ENCODE measurements around the gene AJAP1. TPM values are rescaled to one million over a fixed set of nuclear protein-coding genes. Genes with fewer than 3 reads are reported as not detected.

The AJAP1 gene
- total and polyA plus RNA-seq, 2 experiments from 2014 or later: 0.13 to 0.64 TPM

GRCh38 chr1:4755864-4756504, 101.6 kb downstream of the AJAP1 start:
- no peaks in the 10 kb centered on the region for H3K36me3 ChIP-seq (replicated peaks; ENCODE audit: insufficient read depth, low read depth)
- no peaks in the 10 kb centered on the region for H4K20me1 ChIP-seq (ENCODE audit: insufficient read depth, poor library complexity, severe bottlenecking)
- H3K79me2 ChIP-seq: no peaks in the 10 kb centered on the region
- no peaks in the 10 kb centered on the region for H3K27me3 ChIP-seq
- no peak overlapping the region for H3K27ac ChIP-seq
- H3K9me2 ChIP-seq (replicated peaks; ENCODE audit: insufficient read depth): no peaks in the 10 kb centered on the region
- no peaks in the 10 kb centered on the region for H3K4me1 ChIP-seq (ENCODE audit: insufficient read depth)
- H3K9me3 ChIP-seq (ENCODE audit: low read depth): no peaks in the 10 kb centered on the region
- H2AFZ ChIP-seq: no peak overlapping the region
- 75% methylated on average over 8 of the region's 8 CpGs for WGBS (ENCODE audit: low lambda C conversion rate, missing lambda C conversion rate)
- TF ChIP-seq EZH2phosphoT487 (IDR thresholded peaks at IDR 0.05; ENCODE audit: low read depth, severe bottlenecking, unreplicated experiment) (no peak), CTCF (IDR thresholded peaks at IDR 0.05; ENCODE audit: poor library complexity) (no peak), EZH2 (IDR thresholded peaks at IDR 0.05; ENCODE audit: borderline replicate concordance) (no peak)
- no peak overlapping the region for H3K4me3 ChIP-seq
- no peak overlapping the region for H3K4me2 ChIP-seq
- no peak for DNase-seq (ENCODE audit: low spot score)

DNA sequence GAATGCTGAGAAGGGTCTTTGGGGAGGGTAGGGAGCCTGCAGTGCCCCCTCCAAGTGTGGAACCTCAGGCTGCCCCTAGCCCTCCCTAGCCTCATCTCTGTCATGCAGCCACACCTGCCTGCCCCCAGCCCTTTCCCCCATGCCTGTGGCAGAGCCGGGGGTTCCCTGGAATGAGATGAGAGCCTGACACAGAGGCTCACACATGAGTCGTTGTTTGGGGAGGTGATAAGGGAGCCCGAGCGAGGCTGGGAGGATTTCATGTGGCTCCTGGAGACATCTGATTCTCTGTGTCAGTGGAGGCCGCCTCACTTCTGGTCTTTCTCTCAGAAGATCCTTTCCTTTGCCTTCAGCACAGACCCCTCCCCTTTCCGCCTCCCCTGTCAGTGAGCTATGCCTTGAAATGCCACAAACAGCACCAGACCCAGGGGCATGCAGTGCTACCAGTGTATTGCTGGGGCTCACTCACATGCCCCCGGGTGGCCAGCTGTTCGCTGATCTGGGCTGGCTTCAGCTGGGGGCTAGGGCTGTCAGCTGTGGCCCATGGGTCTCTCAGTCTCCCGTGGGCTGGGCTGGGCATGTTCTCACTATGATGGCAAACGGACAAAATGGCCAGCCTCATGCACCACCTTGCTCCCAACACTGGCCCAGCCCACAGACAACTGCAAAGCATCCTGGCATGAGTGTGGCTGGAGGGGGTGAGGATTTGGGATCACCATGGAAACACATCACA, 102.6 kb downstream of the AJAP1 start:
- Histone ChIP-seq H4K20me1 (ENCODE audit: insufficient read depth, poor library complexity, severe bottlenecking) (no peaks in the 10 kb centered on the region), H3K4me3 (no peak overlapping the region), H3K27ac (no peak overlapping the region), H3K4me2 (no peak overlapping the region), H3K79me2 (no peaks in the 10 kb centered on the region), H3K4me1 (ENCODE audit: insufficient read depth) (no peaks in the 10 kb centered on the region), H3K27me3 (no peaks in the 10 kb centered on the region), H2AFZ (no peak overlapping the region), H3K9me3 (ENCODE audit: low read depth) (no peaks in the 10 kb centered on the region), H3K9me2 (replicated peaks; ENCODE audit: insufficient read depth) (no peaks in the 10 kb centered on the region), H3K36me3 (replicated peaks; ENCODE audit: insufficient read depth, low read depth) (no peaks in the 10 kb centered on the region)
- 64% methylated on average over 10 of the region's 10 CpGs for WGBS (ENCODE audit: low lambda C conversion rate, missing lambda C conversion rate)
- TF ChIP-seq CTCF (IDR thresholded peaks at IDR 0.05; ENCODE audit: poor library complexity) (no peak), EZH2 (IDR thresholded peaks at IDR 0.05; ENCODE audit: borderline replicate concordance) (no peak), EZH2phosphoT487 (IDR thresholded peaks at IDR 0.05; ENCODE audit: low read depth, severe bottlenecking, unreplicated experiment) (no peak)
- DNase-seq (ENCODE audit: low spot score): no peak

GRCh38 chr1:4759671-4760070, 105.3 kb downstream of the AJAP1 start:
- TF ChIP-seq EZH2 (IDR thresholded peaks at IDR 0.05; ENCODE audit: borderline replicate concordance) (no peak), EZH2phosphoT487 (IDR thresholded peaks at IDR 0.05; ENCODE audit: low read depth, severe bottlenecking, unreplicated experiment) (no peak), CTCF (IDR thresholded peaks at IDR 0.05; ENCODE audit: poor library complexity) (no peak)
- Histone ChIP-seq H3K27ac (no peak overlapping the region), H4K20me1 (ENCODE audit: insufficient read depth, poor library complexity, severe bottlenecking) (no peaks in the 10 kb centered on the region), H3K9me2 (replicated peaks; ENCODE audit: insufficient read depth) (no peaks in the 10 kb centered on the region), H3K27me3 (no peaks in the 10 kb centered on the region), H3K9me3 (ENCODE audit: low read depth) (no peaks in the 10 kb centered on the region), H3K4me1 (ENCODE audit: insufficient read depth) (no peaks in the 10 kb centered on the region), H2AFZ (no peak overlapping the region), H3K79me2 (no peaks in the 10 kb centered on the region), H3K36me3 (replicated peaks; ENCODE audit: insufficient read depth, low read depth) (no peaks in the 10 kb centered on the region), H3K4me3 (no peak overlapping the region), H3K4me2 (no peak overlapping the region)
- no peak for DNase-seq (ENCODE audit: low spot score)
- 90% methylated on average over 8 of the region's 8 CpGs for WGBS (ENCODE audit: low lambda C conversion rate, missing lambda C conversion rate)
